ENCODE data around the gene EFNA3. TPM values are rescaled to one million over a fixed set of nuclear protein-coding genes. Genes with fewer than 3 reads are reported as not detected.

EFNA3 gene
- total RNA-seq, 2 experiments from 2014 or later: 4.5 to 4.6 TPM

DNA sequence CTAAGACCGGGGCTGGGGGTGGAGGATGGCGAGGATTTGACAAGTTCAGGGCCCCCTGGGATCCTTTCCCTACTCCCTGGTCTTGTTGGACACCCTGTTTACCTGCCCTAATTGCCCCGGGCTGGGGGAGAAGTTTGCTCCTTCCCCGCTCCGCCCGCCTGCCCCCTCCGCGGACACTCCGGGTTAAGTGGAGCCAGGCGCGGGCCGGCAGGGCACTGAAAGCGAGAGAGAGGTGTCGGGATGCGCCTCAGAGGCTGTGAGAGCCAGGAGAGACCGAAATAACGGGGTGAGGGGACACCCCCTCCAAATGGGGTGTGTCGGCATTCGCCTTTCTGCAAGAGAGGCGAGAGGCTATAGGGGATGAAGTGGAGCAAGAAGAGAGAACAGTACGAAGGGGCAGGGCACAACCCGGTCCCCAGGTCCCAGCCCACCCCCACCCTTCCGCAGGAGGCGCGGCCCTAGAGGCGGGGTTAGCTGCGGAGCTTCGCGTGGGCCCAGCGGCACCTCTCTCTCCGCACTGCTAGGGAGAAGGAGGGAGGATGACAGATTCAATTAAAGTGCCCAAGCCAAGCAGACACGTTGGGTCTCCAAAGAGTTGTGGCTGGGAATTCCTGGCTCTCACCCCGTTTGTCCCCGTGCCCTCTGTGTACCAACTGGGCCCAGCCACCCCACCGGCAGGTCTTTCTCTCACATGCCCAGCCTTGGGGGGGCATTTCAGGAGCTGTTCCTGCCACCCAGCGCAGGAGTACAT is 3.8 kb downstream of the EFNA3 start:
- Mint-ChIP-seq H3K4me3 (peak overlapping the region; percentile 40), H3K27ac (no peak overlapping the region), H3K27me3 (peaks cover 55% of the 10 kb centered on the region), H3K36me3 (no peaks in the 10 kb centered on the region), H3K9me3 (no peaks in the 10 kb centered on the region), H3K4me1 (peaks cover 37% of the 10 kb centered on the region)
- DNase-seq: no peak

DNA sequence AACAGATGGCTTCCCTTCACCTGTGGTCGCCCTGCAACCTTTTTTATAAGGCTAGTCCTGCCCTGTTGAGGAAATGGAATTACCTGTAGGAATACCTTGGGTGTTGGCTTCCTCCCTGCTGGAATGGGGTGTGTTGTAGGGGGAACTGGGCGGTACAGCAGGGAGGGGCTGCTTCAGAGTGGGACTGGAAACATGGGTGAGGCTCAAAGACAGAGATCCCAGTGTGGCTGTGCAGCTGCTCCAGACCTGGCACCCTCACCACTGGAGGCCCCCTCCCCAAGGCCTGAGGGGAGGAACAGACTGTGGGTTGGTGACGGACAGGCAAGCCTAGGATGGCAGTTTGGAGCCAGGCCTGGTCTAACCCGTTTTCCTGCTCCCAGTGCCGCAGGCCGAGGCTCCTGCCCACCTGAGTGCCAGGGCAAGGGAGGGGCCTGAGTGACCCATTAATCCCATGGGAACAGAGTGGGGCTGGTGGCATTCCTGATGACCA is 4.5 kb downstream of the EFNA3 start:
- Mint-ChIP-seq H3K4me3 (no peak overlapping the region), H3K27ac (no peak overlapping the region), H3K9me3 (no peaks in the 10 kb centered on the region), H3K27me3 (peaks cover 55% of the 10 kb centered on the region), H3K36me3 (no peaks in the 10 kb centered on the region), H3K4me1 (peaks cover 37% of the 10 kb centered on the region)
- DNase-seq: no peak

- peaks cover 37% of the 10 kb centered on the region for H3K4me1 Mint-ChIP-seq
- peak overlapping the region; percentile 89 for H3K4me3 Mint-ChIP-seq
- no peak for DNase-seq
- H3K27me3 Mint-ChIP-seq: peaks cover 52% of the 10 kb centered on the region
- no peaks in the 10 kb centered on the region for H3K36me3 Mint-ChIP-seq
- no peak overlapping the region for H3K27ac Mint-ChIP-seq
- H3K9me3 Mint-ChIP-seq: no peaks in the 10 kb centered on the region
These were observed 5.5 kb downstream of the EFNA3 start for GRCh38 chr1:155083865-155084721.

DNA sequence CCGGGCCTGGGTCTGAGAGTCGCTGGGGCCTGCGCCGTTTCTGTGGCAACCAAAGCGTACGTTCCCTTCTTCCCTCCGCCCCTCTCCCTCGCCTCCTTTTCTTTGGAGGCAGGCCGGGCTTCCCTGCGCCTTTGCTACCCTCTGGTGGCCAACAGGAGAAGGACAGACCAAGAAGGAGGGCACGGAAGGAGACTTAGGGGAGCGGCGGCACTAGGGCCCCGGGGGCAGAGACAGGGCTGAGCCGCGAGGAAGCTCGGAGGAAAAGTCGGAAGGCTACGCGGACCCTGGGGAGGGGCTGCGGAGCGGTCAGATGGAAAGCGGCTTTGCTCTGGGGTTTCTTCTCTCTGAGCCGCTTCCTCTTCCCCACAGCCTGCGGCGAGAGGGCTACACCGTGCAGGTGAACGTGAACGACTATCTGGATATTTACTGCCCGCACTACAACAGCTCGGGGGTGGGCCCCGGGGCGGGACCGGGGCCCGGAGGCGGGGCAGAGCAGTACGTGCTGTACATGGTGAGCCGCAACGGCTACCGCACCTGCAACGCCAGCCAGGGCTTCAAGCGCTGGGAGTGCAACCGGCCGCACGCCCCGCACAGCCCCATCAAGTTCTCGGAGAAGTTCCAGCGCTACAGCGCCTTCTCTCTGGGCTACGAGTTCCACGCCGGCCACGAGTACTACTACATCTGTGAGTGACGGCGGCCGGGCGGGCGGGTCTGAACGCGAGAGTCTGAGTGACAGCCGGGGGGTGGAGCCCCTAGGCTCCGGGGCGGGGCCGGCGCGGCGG is 6.3 kb downstream of the EFNA3 start:
- Mint-ChIP-seq H3K27me3 (peaks cover 44% of the 10 kb centered on the region), H3K36me3 (no peaks in the 10 kb centered on the region), H3K4me3 (peak overlapping the region; percentile 89), H3K4me1 (peaks cover 32% of the 10 kb centered on the region), H3K9me3 (no peaks in the 10 kb centered on the region), H3K27ac (peak overlapping the region; percentile 92)
- DNase-seq: peak; percentile 94

DNA sequence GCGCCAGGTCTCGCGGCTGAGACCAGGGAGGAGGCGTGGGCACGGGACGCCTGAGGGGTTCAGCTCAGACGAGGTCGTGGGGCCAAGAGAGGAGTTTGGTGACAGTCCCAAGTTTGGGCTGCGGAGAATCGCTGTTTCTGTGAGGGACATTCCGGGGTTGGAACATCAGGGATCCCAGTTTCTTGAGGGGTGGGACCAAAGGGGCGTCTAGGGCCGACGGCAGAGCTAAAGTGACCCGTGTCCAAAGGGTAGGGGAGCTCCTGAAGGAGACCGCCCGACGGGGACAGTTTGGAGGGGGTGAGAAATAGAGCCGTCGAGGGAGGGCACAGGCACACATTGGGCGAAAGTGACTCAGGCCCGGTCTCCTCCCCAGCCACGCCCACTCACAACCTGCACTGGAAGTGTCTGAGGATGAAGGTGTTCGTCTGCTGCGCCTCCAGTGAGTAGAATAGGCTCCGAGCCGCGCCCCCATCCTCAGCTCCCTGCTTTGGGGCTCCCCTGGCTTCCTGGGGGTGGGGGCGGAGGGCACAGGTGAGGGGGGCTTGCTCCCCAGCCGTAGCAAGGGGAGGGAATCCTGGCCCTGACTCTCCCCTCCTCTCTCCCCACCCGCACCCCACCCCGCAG is 7.0 kb downstream of the EFNA3 start:
- H3K27me3 Mint-ChIP-seq: peaks cover 37% of the 10 kb centered on the region
- H3K4me3 Mint-ChIP-seq: peak overlapping the region; percentile 89
- peak overlapping the region; percentile 92 for H3K27ac Mint-ChIP-seq
- peaks cover 32% of the 10 kb centered on the region for H3K4me1 Mint-ChIP-seq
- peak; percentile 82 for DNase-seq
- H3K36me3 Mint-ChIP-seq: no peaks in the 10 kb centered on the region
- no peaks in the 10 kb centered on the region for H3K9me3 Mint-ChIP-seq

DNA sequence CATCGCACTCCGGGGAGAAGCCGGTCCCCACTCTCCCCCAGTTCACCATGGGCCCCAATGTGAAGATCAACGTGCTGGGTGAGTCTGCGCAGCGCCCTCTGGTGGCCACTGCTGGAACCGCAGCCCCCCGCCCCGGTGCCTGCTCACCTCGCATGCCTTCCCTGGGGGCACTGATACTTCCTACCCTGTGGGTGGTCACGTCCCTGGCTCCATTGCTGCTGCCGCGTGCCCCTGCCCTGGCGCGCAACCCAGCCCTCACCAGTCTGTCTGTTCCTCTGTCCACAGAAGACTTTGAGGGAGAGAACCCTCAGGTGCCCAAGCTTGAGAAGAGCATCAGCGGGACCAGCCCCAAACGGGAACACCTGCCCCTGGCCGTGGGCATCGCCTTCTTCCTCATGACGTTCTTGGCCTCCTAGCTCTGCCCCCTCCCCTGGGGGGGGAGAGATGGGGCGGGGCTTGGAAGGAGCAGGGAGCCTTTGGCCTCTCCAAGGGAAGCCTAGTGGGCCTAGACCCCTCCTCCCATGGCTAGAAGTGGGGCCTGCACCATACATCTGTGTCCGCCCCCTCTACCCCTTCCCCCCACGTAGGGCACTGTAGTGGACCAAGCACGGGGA is 7.6 kb downstream of the EFNA3 start:
- peak; percentile 85 for DNase-seq
- no peaks in the 10 kb centered on the region for H3K36me3 Mint-ChIP-seq
- H3K9me3 Mint-ChIP-seq: no peaks in the 10 kb centered on the region
- peak overlapping the region; percentile 89 for H3K4me3 Mint-ChIP-seq
- H3K27me3 Mint-ChIP-seq: peaks cover 34% of the 10 kb centered on the region
- no peak overlapping the region for H3K27ac Mint-ChIP-seq
- peaks cover 31% of the 10 kb centered on the region for H3K4me1 Mint-ChIP-seq

GRCh38 chr1:155086856-155087535 is 8.4 kb downstream of the EFNA3 start:
- DNase-seq: no peak
- Mint-ChIP-seq H3K4me3 (no peak overlapping the region), H3K9me3 (no peaks in the 10 kb centered on the region), H3K27me3 (peaks cover 27% of the 10 kb centered on the region), H3K36me3 (no peaks in the 10 kb centered on the region), H3K27ac (no peak overlapping the region), H3K4me1 (peaks cover 28% of the 10 kb centered on the region)

- H3K4me3 Mint-ChIP-seq: no peak overlapping the region
- peak; percentile 82 for DNase-seq
- H3K4me1 Mint-ChIP-seq: peaks cover 3% of the 10 kb centered on the region
- H3K27me3 Mint-ChIP-seq: peaks cover 3% of the 10 kb centered on the region
- no peak overlapping the region for H3K27ac Mint-ChIP-seq
- no peaks in the 10 kb centered on the region for H3K9me3 Mint-ChIP-seq
- H3K36me3 Mint-ChIP-seq: no peaks in the 10 kb centered on the region
These were observed 12.7 kb downstream of the EFNA3 start for GRCh38 chr1:155091071-155092051.

- DNase-seq: no peak
- no peak overlapping the region for H3K27ac Mint-ChIP-seq
- no peak overlapping the region for H3K4me3 Mint-ChIP-seq
- no peaks in the 10 kb centered on the region for H3K36me3 Mint-ChIP-seq
- H3K4me1 Mint-ChIP-seq: peaks cover 3% of the 10 kb centered on the region
- no peaks in the 10 kb centered on the region for H3K9me3 Mint-ChIP-seq
- H3K27me3 Mint-ChIP-seq: peaks cover 3% of the 10 kb centered on the region
These were observed 13.5 kb downstream of the EFNA3 start for GRCh38 chr1:155092131-155092530.

GRCh38 chr1:155092641-155093040 is 14.0 kb downstream of the EFNA3 start:
- H3K4me1 Mint-ChIP-seq: peaks cover 3% of the 10 kb centered on the region
- H3K9me3 Mint-ChIP-seq: no peaks in the 10 kb centered on the region

GRCh38 chr1:155093911-155094621 is 15.4 kb downstream of the EFNA3 start:
- Mint-ChIP-seq H3K36me3 (no peaks in the 10 kb centered on the region), H3K4me1 (peaks cover 3% of the 10 kb centered on the region), H3K27ac (no peak overlapping the region), H3K27me3 (peaks cover 3% of the 10 kb centered on the region), H3K9me3 (no peaks in the 10 kb centered on the region), H3K4me3 (no peak overlapping the region)
- DNase-seq: no peak

More at GRCh38 chr1:155092641-155093040, 14.0 kb downstream of the EFNA3 start:
- no peak overlapping the region for H3K27ac Mint-ChIP-seq
- no peaks in the 10 kb centered on the region for H3K36me3 Mint-ChIP-seq
- DNase-seq: no peak
- peaks cover 3% of the 10 kb centered on the region for H3K27me3 Mint-ChIP-seq
- no peak overlapping the region for H3K4me3 Mint-ChIP-seq

DNA sequence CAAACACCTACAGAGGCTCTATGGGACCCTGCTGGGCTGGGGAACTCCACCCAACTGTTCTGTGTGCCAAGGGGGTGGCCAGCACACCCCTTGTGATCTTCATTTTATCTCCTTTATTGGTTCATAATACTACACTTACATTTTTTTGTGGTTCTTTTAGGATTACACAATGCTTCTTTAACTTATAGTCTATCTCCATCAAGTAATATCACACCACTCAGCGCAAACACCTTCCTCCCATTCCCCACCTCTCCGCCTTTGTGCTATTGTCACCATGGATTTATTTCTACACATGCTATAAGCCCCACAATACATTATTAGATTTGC is 15.9 kb downstream of the EFNA3 start:
- H3K27me3 Mint-ChIP-seq: peaks cover 3% of the 10 kb centered on the region
- no peaks in the 10 kb centered on the region for H3K9me3 Mint-ChIP-seq
- peaks cover 3% of the 10 kb centered on the region for H3K4me1 Mint-ChIP-seq
- no peak overlapping the region for H3K4me3 Mint-ChIP-seq
- no peak for DNase-seq
- no peak overlapping the region for H3K27ac Mint-ChIP-seq
- no peaks in the 10 kb centered on the region for H3K36me3 Mint-ChIP-seq
